GM19467 (cell line): Measurements from ENCODE around the gene DHRSX.
"Not testable (repeated sequence)": the region's sequence is repeated elsewhere in the genome, so short reads cannot be mapped to it uniquely, and the experiment has no call there.

Experiments used
- ATAC-seq: cut with Tn5 transposase; IDR thresholded peaks from one replicate; pipeline ENCODE4 v1.9.1; 2021; ENCODE audit warnings: mild to moderate bottlenecking, moderate library complexity; ENCODE audit not compliant: unreplicated experiment

The DHRSX gene

DNA sequence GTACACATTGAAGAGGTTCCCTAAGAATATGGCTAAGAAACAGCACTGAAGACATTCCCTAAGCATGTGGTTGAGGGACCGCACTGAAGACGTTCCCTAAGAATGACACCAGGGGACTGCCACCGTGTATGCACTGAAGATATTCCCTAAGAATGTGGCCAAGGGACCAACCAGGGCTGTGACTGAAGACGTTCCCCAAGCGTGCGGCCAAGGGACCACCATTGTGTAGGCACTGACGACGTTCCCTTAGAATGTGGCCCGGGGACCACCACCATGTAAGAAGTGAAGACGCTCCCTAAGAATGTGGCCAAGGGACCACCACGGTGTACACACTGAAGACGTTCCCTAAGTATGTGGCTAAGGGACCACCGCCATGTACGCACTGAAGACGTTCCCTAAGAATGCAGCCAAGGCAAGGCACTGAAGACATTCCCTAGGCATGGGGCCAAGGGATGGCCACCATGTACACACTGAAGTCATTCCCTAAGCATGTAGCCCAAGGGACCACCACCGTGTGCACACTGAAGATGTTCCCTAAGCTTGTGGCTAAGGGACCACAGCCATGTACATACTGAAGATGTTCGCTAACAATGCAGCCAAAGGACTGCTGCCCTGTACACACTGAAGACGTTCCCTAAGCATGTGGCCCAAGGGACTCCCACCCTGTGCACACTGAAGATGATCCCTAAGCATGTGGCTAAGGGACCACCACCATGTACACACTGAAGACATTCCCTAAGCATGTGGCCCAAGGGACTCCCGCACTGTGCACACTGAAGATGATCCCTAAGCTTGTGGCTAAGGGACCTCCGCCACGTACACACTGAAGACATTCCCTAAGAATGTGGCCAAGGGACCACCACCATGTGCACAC, 22.0 kb downstream of the DHRSX start:
- no peak for ATAC-seq

DNA sequence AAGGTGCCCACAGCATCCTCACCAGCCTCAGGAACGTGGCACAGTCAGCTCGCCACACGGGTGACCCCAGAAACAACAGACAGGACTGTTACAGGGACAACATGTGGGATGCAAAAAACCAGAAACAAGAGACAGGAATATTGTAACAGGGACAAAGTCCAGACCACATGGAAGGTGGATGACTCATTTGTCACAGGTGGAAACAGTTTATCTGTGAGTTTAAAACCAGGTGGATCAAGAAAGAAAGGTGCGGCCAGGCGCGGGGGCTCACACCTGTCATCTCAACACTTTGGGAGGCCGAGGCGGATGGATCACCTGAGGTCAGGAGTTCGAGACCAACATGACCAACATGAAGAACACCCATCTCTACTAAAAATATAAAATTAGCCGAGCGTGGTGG, 23.5 kb downstream of the DHRSX start:
- not testable (repeated sequence) for ATAC-seq

DNA sequence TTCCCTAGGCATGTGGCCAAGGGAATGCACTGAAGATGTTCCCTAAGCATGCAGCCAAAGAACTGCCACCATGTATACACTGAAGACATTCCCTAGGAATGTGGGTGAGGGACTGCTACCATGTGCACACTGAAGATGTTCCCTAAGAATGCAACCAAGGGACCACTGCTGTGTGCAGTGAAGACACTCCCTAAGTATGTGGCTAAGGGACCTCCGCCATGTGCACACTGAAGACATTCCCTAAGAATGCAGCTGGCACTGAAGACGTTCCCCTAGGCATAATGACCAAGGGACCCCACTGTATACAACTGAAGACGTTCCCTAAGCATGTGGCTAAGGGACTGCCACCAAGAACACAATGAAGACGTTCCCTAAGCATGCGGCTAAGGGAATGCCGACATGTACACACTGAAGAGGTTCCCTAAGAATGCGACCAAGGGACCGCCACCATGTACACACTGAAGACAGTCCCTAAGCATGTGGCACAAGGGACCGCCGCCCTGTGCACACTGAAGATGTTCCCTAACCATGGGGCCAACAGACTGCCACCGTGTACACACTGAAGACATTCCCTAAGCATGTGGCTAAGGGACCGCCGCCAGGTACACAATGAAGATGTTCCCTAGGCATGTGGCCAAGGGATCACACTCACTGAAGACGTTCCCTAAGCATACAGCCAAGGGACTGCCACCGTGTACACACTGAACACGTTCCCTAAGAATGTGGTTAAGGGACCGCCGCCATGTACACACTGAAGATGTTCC, 25.6 kb downstream of the DHRSX start:
- no peak for ATAC-seq

DNA sequence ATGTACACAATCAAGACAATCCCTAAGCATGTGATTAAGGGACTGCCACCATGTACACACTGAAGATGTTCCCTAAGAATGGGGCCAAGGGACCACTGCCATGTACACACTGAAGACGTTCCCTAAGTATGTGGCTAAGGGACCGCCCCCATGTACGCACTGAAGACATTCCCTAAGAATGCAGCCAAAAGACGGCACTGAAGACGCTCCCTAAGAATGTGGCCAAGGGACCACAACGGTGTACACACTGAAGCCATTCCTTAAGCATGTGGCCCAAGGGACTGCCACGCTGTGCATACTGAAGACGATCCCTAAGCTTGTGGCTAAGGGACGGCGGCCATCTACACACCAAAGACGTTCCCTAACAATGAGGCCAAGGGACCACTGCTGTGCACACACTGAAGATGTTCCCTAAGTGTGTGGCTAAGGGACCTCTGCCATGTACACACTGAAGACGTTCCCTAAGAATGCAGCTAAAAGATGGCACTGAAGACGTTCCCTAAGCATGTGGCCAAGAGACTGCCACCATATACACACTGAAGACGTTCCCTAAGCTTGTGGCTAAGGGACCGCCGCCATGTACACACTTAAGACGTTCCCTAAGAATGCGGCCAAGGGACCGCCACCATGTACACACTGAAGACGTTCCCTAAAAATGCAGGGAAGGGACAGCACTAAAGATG, 26.4 kb downstream of the DHRSX start:
- ATAC-seq: no peak

DNA sequence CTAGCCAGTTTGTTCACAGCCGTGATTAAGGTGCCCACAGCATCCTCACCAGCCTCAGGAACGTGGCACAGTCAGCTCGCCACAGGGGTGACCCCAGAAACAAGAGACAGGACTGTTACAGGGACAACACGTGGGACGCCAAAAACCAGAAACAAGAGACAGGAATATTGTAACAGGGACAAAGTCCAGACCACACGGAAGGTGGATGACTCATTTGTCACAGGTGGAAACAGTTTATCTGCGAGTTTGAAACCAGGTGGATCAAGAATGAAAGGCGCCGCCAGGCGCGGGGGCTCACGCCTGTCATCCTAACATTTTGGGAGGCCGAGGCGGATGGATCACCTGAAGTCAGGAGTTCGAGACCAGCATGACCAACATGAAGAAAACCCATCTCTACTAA, 27.7 kb downstream of the DHRSX start:
- not testable (repeated sequence) for ATAC-seq

DNA sequence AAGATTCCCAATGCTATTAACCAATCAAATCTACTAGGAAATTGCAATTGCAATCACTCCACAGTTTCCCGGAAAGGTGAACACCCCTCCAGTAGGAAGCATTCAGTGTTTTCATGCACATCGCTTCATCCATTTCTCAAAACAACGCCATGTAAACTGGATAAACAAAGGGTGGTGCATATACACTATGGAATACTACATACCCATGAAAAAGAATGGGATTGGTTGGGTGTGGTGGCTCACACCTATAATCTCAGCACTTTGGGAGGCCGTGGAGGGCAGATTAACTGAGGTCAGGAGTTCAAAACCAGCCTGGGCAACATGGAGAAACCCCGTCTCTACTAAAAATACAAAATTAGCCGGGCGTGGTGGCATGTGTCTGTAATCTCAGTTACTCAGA, 29.1 kb downstream of the DHRSX start:
- ATAC-seq: no peak

DNA sequence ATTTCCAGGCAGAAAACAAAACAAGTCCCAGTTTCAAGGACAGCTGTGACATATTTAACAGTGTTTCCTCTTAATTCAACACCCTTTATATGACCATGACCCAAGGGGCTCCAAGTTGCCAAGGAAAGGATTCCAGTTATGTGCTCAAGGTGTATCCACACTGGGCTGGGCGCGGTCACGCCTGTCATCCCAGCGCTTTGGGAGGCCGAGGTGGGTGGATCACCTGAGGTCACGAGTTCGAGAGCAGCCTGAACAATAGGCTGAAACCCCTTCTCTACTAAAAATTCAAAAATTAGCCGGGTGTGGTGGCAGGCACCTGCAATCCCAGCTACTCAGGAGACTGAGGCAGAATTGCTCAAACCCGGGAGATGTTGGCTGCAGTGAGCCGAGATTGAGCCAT, 29.6 kb downstream of the DHRSX start:
- not testable (repeated sequence) for ATAC-seq

DNA sequence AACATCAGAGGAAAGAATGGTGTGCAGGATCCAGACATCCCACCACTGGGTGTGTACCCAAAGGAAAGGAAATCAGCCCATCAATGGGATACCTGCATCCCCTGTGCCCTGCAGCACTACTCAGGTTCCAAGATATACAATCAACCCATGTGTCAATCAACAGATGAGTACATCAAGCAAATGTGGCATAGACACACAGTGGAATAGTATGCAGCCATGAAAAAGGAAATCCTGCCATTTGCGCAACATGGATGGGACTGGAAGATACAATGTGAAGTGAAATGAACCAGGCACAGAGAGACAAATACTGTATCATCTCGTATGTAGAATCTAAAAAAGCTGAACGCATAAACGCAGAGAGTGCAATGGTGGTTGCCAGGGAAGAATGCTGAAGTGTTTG, 30.9 kb downstream of the DHRSX start:
- ATAC-seq: not testable (repeated sequence)

DNA sequence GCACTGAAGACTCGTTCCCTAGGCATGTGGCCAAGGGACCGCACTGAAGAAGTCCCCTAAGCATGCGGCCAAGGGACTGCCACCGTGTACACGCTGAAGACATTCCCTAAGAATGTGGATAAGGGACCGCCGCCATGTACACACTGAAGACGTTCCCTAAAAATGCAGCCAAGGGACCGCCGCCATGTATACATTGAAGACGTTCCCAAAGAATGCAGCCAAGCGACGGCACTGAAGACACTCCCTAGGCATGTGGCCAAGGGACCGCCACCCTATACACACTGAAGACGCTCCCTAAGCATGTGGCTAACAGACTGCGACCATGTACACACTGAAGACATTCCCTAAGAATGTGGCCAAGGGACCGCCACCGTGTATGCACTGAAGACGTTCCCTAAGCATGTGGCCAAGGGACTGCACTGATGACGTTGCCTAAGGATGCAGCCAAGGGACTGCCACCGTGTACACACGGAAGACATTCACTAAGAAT, 31.5 kb downstream of the DHRSX start:
- no peak for ATAC-seq

DNA sequence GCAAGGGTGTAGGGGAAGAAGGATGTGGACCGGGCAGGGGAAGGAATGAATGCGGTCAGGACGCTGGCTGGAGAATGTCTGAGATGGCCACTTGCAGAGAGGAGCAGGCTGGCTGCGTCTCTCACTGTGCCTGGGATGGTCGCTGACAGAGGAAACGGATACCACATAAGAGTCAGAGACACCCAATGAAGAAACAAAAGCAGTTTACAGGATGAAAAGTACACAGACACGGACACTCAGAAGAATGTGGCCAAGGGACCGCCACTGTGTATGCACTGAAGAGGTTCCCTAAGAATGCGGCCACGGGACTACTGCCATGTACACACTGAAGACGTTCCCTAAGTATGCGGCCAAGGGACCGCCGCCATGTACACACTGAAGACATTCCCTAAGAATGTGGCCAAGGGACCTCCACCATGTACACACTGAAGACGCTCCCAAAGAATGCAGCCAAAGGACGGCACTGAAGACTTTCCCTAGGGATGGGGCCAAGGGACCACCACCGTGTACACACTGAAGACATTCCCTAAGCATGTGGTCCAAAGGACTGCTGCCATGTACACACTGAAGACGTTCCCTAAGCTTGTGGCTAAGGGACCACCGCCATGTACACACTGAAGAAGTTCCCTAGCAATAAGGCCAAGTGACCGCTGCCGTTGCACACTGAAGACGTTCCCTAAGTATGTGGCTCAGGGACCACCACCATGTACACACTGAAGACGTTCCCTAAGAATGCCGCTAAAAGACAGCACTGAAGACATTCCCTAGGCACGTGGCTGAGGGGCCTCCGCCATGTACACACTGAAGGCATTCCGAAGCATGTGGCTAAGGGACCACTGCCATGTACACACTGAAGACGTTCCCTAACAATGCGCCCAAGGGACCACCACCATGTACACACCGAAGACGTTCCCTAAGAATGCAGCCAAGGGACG, 32.2 kb downstream of the DHRSX start:
- no peak for ATAC-seq

DNA sequence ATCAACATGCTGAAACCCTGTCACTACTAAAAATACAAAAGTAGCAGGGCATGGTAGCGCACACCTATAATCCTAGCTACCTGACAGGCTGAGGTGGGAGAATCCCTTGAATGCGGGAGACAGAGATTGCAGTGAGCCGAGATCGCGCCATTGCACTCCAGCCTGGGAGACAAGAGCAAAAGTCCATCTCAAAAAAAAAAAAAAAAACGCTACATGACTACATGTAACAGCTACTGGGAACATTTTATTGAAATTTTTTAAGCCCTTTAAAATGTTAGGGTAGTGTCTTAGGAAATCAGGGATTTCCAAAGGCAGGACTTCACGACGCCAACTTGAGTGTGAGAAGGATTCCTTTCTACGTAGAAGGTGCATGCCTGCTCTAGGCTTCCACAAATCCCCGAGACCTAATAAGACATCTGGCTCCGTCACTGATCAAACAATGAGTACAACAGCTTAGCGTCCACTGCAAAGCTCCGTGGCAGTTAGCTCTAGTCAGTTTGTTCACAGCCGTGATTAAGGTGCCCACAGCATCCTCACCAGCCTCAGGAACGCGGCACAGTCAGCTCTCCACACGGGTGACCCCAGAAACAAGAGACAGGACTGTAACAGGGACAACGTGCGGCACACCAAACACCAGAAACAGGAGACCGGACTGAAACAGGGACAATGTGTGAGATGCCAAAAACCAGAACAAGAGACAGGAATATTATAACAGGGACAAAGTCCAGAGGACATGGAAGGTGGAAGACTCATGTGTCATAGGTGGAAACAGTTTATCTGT, 33.7 kb downstream of the DHRSX start:
- no peak for ATAC-seq

DNA sequence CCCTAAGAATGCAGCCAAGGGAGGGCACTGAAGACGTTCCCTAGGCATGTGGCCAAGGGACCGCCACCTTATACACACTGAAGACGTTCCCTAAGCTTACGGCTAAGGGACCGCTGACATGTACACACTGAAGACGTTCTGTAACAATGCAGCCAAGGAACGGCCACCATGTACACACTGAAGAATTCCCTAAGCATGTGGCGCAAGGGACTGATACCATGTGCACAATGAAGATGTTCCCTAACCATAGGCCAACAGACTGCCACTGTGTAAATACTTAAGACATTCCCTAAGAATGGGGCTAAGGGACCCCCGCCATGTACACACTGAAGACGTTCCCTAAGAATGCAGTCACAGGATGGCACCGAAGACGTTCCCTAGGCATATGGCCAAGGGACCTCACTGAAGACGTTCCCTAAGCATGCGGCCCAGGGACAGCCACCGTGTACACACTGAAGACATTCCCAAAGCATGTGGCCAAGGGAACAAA, 36.1 kb downstream of the DHRSX start:
- no peak for ATAC-seq

DNA sequence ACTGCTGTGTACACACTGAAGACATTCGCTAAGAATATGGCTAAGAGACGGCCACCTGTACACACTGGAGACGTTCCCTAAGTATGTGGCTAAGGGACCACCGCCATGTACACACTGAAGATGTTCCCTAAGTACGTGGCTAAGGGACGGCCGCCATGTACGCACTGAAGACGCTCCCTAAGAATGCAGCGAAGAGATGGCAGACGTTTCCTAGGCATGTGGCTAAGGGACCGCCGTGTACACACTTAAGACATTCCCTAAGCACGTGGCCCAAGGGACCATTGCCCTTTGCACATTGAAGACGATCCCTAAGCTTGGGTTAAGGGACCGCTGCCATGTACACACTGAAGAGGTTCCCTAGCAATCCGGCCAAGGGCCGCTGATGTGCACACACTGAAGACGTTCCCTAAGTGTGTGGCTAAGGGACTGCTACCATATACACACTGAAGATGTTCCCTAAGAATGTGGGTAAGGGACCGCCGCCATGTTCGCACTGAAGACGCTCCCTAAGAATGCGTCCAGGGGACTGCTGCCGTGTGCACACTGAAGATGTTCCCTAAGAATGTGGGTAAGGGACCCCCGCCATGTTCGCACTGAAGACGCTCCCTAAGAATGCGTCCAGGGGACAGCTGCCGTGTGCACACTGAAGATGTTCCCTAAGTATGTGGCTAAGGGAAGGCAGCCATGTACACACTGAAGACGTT, 36.7 kb downstream of the DHRSX start:
- ATAC-seq: no peak

DNA sequence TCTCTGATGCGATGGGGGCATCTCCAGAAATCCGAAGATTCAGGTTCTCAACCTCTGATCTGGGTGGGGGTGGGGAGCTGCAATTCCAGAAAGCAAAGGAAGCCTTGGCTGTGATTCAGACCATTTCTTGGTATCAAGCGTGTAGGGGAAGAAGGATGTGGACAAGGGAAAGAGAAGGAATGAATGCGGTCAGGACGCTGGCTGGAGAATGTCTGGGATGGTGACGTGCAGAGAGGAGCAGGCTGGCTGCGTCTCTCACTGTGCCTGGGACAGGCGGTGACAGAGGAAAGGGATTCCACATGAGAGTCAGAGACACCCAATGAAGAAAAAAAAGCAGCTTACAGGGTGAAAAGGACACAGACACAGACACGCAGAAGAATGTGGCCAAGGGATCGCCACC, 37.3 kb downstream of the DHRSX start:
- ATAC-seq: not testable (repeated sequence)

DNA sequence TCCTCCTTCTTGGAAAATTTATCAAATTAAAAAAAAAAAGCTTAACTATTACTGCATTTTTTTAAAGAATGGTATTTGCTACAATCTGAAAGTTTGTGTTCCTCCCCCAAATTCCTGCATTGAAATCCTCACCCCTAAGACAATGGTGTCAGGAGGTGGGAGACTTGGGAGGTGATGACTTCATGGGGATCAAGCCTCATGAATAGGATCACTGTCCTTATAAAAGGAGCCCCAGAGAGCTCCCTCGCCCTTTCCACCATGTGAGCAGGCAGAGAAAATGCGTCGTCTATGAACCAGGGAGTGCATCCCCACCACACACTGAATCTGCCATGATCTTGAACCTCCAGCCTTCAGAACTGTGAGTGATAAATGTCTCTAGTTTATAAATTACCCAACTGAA, 38.0 kb downstream of the DHRSX start:
- no peak for ATAC-seq

DNA sequence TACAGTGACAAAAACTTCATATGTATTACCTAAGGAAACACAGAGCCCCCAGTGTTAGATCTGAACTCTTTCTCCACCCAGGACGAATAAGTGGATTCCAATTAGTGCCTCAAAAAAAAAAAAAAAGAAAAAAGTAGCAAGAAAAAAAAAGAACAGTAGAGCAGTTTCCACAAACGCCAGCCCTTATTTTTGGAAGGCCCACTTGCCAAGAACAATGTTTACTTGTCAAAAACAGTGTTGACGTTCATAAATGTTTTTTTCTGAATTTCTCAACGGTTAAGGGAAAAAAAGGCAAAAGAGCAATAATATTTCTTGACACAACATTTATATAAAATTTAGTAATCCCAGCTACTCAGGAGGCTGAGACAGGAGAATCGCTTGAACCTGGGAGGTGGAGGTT, 38.7 kb downstream of the DHRSX start:
- ATAC-seq: no peak

DNA sequence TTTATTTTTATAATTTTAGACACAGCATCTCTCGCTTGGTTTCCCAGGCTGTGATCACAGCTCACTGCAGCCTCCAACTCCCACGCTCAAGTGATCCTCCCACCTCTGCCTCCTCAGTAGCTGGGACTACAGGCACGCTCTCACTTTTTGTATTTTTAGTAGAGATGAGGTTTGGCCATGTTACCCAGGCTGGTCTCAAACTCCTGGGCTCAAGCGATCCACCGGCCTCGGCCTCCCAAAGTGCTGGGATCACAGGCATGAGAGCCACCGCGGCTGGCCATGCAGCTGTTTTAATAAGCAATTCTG, 39.1 kb downstream of the DHRSX start:
- ATAC-seq: no peak

DNA sequence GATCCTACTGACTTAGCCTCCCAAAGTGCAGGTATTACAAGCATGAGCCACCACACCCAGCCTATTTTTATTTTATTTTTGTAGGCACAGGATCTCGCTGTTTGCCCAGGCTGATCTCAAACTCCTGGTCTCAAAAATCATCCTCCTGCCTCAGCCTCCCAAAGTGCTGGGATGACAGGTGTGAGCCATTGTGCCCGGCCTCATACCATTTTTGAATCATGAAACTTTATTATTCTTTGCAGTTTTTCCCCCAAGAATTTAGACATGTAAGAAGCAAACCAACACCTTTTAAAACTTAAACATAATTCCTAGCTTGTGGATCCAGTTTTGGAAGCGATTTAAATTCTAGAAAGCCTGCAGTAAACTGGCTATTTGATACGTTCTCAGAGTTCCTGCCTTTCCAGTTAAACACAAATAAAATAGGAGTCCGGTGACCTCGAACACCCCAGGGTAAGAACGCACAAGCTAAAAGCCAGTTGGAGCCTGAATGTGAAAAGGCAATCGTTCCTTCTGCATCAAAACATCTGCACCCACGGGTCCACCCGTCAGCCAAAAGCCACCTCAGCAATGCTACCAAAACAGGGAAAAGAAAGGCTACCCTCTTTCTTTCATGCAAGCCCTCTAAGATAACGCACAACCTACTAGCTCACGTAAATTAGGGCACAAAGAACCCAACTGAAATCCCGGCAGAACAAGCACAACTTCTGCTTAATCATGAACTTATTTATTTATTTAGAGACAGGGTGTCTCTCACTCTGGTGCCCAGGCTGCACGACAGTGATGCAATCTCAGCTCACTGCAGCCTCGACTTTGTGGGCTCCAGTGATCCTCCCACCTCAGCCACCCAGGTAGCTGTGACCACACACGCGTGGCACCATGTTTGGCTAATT, 39.7 kb downstream of the DHRSX start:
- ATAC-seq: not testable (repeated sequence)
